SK-N-MC (cell line): Measurements from ENCODE around the gene CDV3.

Experiments
- EZH2 ChIP-seq: fragments of 200-600 bp; sonication (generic); IDR thresholded peaks from one replicate; pipeline ENCODE4 v1.6.1; 2017; ENCODE audit warnings: antibody characterized with exemption
- POLR2AphosphoS5 ChIP-seq: IDR thresholded peaks from 2 replicates; pipeline ENCODE4 v1.6.1; 2012; ENCODE audit warnings: mild to moderate bottlenecking, low read depth, low read length, borderline replicate concordance

- no peak; the same call in 1 of the 2 replicates for TF ChIP-seq POLR2AphosphoS5
- TF ChIP-seq EZH2, result no peak
Observed at GRCh38 chr3:133575086-133575485, 1.6 kb downstream of the CDV3 start.
